Fibroblast of villous mesenchyme (primary cell): ENCODE measurements around the gene ZCCHC17. TPM values are rescaled to one million over a fixed set of nuclear protein-coding genes. Genes with fewer than 3 reads are reported as not detected.

Source experiments
- DNase-seq: peaks from one replicate; pipeline ENCODE4 v3.0.0-alpha.2; 2010; ENCODE audit warnings: low read depth
- H3K4me3 ChIP-seq: 2 replicates; pipeline ENCODE4 v1.5.1; 2011; ENCODE audit warnings: low read depth, mild to moderate bottlenecking, low read length
- CTCF ChIP-seq: IDR thresholded peaks from 2 replicates; pipeline ENCODE4 v1.5.1; 2012; ENCODE audit warnings: low read depth, mild to moderate bottlenecking, low read length; ENCODE audit not compliant: insufficient read depth
- total RNA-seq: library from RNA; depleted of rRNA; stranded (reverse); fragments of >200 nt; gene quantifications from 2 replicates; pipeline ENCODE4 v1.2.3, GENCODE V29; 2012

ZCCHC17 gene
- total RNA-seq, 1 donor: 45.3 TPM

GRCh38 chr1:31390071-31390470 is 93.2 kb downstream of the ZCCHC17 start:
- TF ChIP-seq CTCF: no peak

GRCh38 chr1:31393463-31393862 is 96.6 kb downstream of the ZCCHC17 start:
- H3K4me3 ChIP-seq: no peak overlapping the region
- DNase-seq: no peak
- no peak for TF ChIP-seq CTCF

More at GRCh38 chr1:31390071-31390470, 93.2 kb downstream of the ZCCHC17 start:
- DNase-seq: no peak
- H3K4me3 ChIP-seq: no peak overlapping the region

- peak; percentile 72 for DNase-seq
- TF ChIP-seq CTCF: peak; percentile 86
- peak overlapping the region; percentile 39 for H3K4me3 ChIP-seq
Measured at GRCh38 chr1:31394584-31395193, 97.9 kb downstream of the ZCCHC17 start.

- TF ChIP-seq CTCF: peak; percentile 48
- H3K4me3 ChIP-seq: no peak overlapping the region
- DNase-seq: peak; percentile 87
Measured at GRCh38 chr1:31396633-31397351, 100.0 kb downstream of the ZCCHC17 start.

GRCh38 chr1:31397360-31398095 is 100.7 kb downstream of the ZCCHC17 start:
- H3K4me3 ChIP-seq: no peak overlapping the region
- no peak for DNase-seq
- TF ChIP-seq CTCF: no peak

GRCh38 chr1:31398246-31398645 is 101.4 kb downstream of the ZCCHC17 start:
- DNase-seq: no peak
- TF ChIP-seq CTCF: no peak
- H3K4me3 ChIP-seq: no peak overlapping the region
